Adrenal gland (tissue), 12 donors: ENCODE results near the gene SLC35F1. TPM values are rescaled to one million over a fixed set of nuclear protein-coding genes. Genes with fewer than 3 reads are reported as not detected.

ENCODE experiments used
- DNase-seq, 7 donors: peaks; one replicate each; pipeline ENCODE4 v3.0.0-alpha.2; 2019 to 2020
- H3K27ac ChIP-seq, 5 donors: fragments of 200-600 bp; sonication (generic) in 4 of 5; 1 replicate in 3 of 5; 2 replicates in 2 of 5; pipeline versions ENCODE4 v1.5.1 to v1.8.0; 2016 to 2020; ENCODE audit warnings: mild to moderate bottlenecking in 1 of 5
- H3K27me3 ChIP-seq: fragments of 200-600 bp; 2 replicates; pipeline ENCODE4 v1.8.0; 2021
- H3K36me3 ChIP-seq, 2 donors: fragments of 200-600 bp; replicated peaks in 1 of 2; 1 replicate in 1 of 2; 2 replicates in 1 of 2; pipeline versions ENCODE4 v1.5.1 to v1.8.0; 2018 to 2022
- H3K4me1 ChIP-seq, 2 donors: fragments of 200-600 bp; replicated peaks in 1 of 2; 1 replicate in 1 of 2; 2 replicates in 1 of 2; pipeline versions ENCODE4 v1.5.1 to v1.8.0; 2018 to 2021
- H3K4me3 ChIP-seq, 4 donors: fragments of 200-600 bp; sonication (generic) in 3 of 4; one replicate each; pipeline ENCODE4 v1.5.1; 2016 to 2018
- H3K9me3 ChIP-seq, 3 donors: fragments of 200-600 bp; sonication (generic) in 1 of 3; replicated peaks in 1 of 3; 1 replicate in 2 of 3; 2 replicates in 1 of 3; pipeline versions ENCODE4 v1.5.1 to v1.8.0; 2016 to 2021
- POLR2A ChIP-seq, 2 donors: fragments of 450-650 bp; IDR thresholded peaks; one replicate each; pipeline ENCODE4 v1.6.1; 2017; ENCODE audit warnings: antibody characterized with exemption in 2 of 2, mild to moderate bottlenecking in 2 of 2, moderate library complexity in 1 of 2
- WGBS, 4 donors: extraction: QIAGEN DNeasy Blood & Tissue Kit in 2 of 4; methylation state at CpG; one replicate each; pipeline versions ENCODE4 v1.1.5 to v1.1.7; 2013 to 2017; 5-methylcytosine and 5-hydroxymethylcytosine counted together
- intact Hi-C, 2 donors: fragments of 100-400 bp; cut with DNase I; formaldehyde crosslinking; loops; one replicate each; pipeline versions ENCODE4 v1.14.1 to v1.15.0; 2022 to 2023
- polyA plus RNA-seq, 3 donors: library from polyadenylated mRNA; stranded (reverse); fragments of 200-250 nt in 2 of 3; fragments of 350-450 nt in 1 of 3; fragmentation: Illumina TruSeq in 1 of 3; extraction: RNeasy Lipid Tissue Mini Kit (QIAGEN cat#74804) in 1 of 3; gene quantifications; one replicate each; pipeline ENCODE4 v1.2.3, GENCODE V29; 2013 to 2014
- total RNA-seq, 9 donors: library from RNA; depleted of rRNA in 4 of 9; stranded (reverse); fragments of >200 nt in 4 of 9; fragments of 120-200 nt in 1 of 9; fragmentation: NEBNext Ultra II Directional in 1 of 9; extraction: Animal tissue kit (Norgen Biotek cat#: 25700) in 1 of 9; gene quantifications; one replicate each; pipeline versions ENCODE4 v1.1.0 to v1.2.4, GENCODE V29; 2013 to 2023
- TF ChIP-seq, protein P1 (sequence below), 6 experiments: fragments of 450-650 bp in 4 of 6; fragments of 200-600 bp in 2 of 6; sonication (generic) in 1 of 6; IDR thresholded peaks; 1 replicate in 5 of 6; 2 replicates in 1 of 6; pipeline versions ENCODE4 v1.5.1 to v1.8.0; 2016 to 2021; ENCODE audit warnings: antibody characterized with exemption in 6 of 6, mild to moderate bottlenecking in 2 of 6, moderate library complexity in 1 of 6
- donor health status: healthy with polysubstance abuse.
- donor health status: Bipolar disorder and iron deficiency.
- donor health status: DM: yes; HTN: yes; CAD: no.
- donor health status: DM: no; HTN: no; CAD: no.
- donor health status: DM: no; HTN: no; CAD: no.
- donor health status: DM: yes; HTN: yes; CAD: no.

SLC35F1 gene
- total and polyA plus RNA-seq, 12 donors = 0.32 to 4.0 (median 1.7) TPM

DNA sequence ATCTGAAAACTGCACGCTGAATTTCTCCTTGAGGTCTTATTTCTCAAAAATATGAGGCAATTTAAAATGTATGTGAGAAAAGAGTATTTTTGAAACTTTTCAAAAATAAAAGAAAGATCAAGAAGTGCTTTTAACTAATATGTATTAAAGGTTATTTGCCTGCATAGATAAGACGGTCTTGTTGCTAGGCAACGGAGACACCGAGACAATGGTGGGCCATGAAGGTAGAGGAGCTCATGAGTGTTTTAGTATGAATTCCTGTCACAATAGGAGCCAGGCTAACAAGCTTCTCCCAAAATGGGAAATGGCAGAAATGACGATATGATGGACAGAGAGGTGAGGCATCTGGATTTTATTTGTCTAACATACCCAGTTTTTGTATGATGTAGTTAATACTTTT lies 308.2 kb downstream of the SLC35F1 start:
- H3K4me1 ChIP-seq = no peaks in the 10 kb centered on the region
- H3K4me3 ChIP-seq = no peak overlapping the region
- no peaks in the 10 kb centered on the region for H3K36me3 ChIP-seq
- intact Hi-C loops = no loop called here
- TF ChIP-seq, protein P1, sequence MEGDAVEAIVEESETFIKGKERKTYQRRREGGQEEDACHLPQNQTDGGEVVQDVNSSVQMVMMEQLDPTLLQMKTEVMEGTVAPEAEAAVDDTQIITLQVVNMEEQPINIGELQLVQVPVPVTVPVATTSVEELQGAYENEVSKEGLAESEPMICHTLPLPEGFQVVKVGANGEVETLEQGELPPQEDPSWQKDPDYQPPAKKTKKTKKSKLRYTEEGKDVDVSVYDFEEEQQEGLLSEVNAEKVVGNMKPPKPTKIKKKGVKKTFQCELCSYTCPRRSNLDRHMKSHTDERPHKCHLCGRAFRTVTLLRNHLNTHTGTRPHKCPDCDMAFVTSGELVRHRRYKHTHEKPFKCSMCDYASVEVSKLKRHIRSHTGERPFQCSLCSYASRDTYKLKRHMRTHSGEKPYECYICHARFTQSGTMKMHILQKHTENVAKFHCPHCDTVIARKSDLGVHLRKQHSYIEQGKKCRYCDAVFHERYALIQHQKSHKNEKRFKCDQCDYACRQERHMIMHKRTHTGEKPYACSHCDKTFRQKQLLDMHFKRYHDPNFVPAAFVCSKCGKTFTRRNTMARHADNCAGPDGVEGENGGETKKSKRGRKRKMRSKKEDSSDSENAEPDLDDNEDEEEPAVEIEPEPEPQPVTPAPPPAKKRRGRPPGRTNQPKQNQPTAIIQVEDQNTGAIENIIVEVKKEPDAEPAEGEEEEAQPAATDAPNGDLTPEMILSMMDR (IDR thresholded peaks at IDR 0.05) = no peak
- TF ChIP-seq POLR2A (IDR thresholded peaks at IDR 0.05) = no peak
- no peak overlapping the region for H3K27ac ChIP-seq
- DNase-seq = no peak
- 88 to 93% (median 90%) methylated on average over 5 of the region's 5 CpGs for WGBS, 4 donors
- no peaks in the 10 kb centered on the region for H3K9me3 ChIP-seq
- no peaks in the 10 kb centered on the region for H3K27me3 ChIP-seq

DNA sequence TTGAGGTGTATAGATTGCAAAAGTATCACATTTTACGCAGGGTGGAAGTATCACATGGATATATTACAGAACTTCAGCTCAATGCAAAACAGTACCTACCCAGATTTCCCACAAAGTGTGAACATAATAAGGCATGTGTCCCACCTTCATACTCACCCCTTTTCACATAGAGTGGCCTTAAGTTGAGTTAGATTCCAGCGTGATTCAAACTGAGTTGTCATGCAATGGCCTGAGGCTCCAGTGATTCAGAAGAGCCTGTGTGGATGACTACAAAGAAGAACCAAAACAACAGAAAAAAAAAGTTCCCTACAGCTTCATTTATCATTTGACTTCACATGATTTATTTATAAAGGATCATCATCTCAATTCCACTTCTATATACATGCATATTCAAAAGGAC lies 309.7 kb downstream of the SLC35F1 start:
- H3K4me3 ChIP-seq = no peak overlapping the region
- 88 to 96% (median 92%) methylated on average over 2 of the region's 2 CpGs for WGBS, 4 donors
- no peaks in the 10 kb centered on the region for H3K9me3 ChIP-seq
- no peaks in the 10 kb centered on the region for H3K27me3 ChIP-seq
- no peaks in the 10 kb centered on the region for H3K4me1 ChIP-seq
- no peak overlapping the region for H3K27ac ChIP-seq
- no peaks in the 10 kb centered on the region for H3K36me3 ChIP-seq
- intact Hi-C loops = no loop called here
- no peak for DNase-seq
- TF ChIP-seq, protein P1 (IDR thresholded peaks at IDR 0.05) = no peak
- no peak for TF ChIP-seq POLR2A (IDR thresholded peaks at IDR 0.05)

DNA sequence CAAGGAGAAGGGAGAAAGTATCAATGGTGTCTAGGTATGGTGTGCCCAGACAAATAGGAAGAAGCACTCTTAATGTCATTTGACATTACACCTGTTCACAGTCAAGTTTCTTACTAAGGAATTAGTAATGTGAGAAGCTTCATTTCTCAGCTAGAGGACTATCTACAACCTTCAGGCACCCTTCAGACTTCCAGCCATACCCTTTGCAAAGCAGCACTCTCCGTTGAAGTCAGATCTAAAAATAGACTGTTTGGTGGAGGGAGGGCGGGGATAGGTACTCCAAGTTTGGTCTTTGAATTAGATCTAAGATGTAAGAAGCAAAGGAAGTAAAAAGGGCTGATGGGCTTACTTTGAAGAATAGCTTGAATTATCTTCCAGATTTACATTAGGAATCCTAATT lies 311.1 kb downstream of the SLC35F1 start:
- Histone ChIP-seq H3K4me3 (no peak overlapping the region), H3K27ac (no peak overlapping the region), H3K4me1 (no peaks in the 10 kb centered on the region), H3K27me3 (no peaks in the 10 kb centered on the region), H3K36me3 (no peaks in the 10 kb centered on the region), H3K9me3 (no peaks in the 10 kb centered on the region)
- 67 to 77% (median 70%) methylated on average over 2 of the region's 2 CpGs for WGBS, 4 donors
- no peak for DNase-seq
- intact Hi-C loops = no loop called here
- TF ChIP-seq, protein P1 (IDR thresholded peaks at IDR 0.05) = no peak
- TF ChIP-seq POLR2A (IDR thresholded peaks at IDR 0.05) = no peak

DNA sequence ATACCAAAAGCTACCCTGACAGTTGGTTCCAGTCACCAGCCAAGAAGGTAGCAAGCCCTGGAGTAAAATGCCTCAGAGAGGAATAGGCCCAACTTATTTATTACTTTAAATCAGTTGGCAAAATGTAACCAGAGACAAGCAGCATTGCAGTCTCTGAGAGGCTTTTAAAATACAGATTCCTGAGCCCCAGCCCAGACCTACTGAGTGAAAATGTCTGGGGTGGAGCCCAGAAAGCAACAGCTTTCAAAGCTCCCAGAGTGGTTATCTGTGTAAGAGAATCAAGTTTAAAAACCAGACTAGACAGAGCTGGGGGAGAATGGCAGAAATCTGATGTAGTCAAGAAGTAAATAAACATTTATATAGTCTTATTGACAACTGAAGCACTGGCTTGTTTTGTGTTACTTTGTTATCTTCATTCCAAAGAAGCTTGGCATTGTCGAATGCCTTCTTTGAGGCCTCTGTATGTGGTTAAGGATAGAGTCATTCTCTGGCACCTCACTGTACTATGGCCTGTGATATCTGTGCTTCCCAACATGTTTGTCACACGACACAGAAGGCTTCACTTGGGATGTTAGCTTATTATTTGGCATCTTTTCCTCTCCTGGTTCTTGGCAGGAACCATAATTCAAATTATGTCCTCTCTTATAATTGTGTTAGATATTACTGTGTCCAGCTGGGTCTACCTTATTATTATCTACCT lies 313.5 kb downstream of the SLC35F1 start:
- intact Hi-C loops = no loop called here
- TF ChIP-seq, protein P1 (IDR thresholded peaks at IDR 0.05) = no peak
- no peak for TF ChIP-seq POLR2A (IDR thresholded peaks at IDR 0.05)
- no peaks in the 10 kb centered on the region for H3K36me3 ChIP-seq
- H3K9me3 ChIP-seq = no peaks in the 10 kb centered on the region
- WGBS, 4 donors = 80 to 90% (median 83%) methylated on average over 2 of the region's 2 CpGs
- DNase-seq = no peak
- H3K27ac ChIP-seq = no peak overlapping the region
- H3K27me3 ChIP-seq = no peaks in the 10 kb centered on the region
- no peaks in the 10 kb centered on the region for H3K4me1 ChIP-seq
- H3K4me3 ChIP-seq = no peak overlapping the region
